SK-N-SH (cell line): ENCODE data around the gene NPTX1.

ENCODE experiments used
- CTCF ChIP-seq: fragments of 200-600 bp; sonication (generic); IDR thresholded peaks from 2 replicates; pipeline ENCODE4 v1.6.1; 2017; ENCODE audit warnings: antibody characterized with exemption, mild to moderate bottlenecking, moderate library complexity
- EZH2phosphoT487 ChIP-seq: fragments of 200-600 bp; sonication (generic); IDR thresholded peaks from 2 replicates; pipeline ENCODE4 v1.6.1; 2017; ENCODE audit warnings: low read depth, mixed run types, mild to moderate bottlenecking, antibody characterized with exemption, moderate library complexity, borderline replicate concordance
- FOXM1 ChIP-seq: IDR thresholded peaks from 2 replicates; pipeline ENCODE4 v1.4.0; 2012; ENCODE audit warnings: low read depth, mild to moderate bottlenecking
- MEF2A ChIP-seq: IDR thresholded peaks from 2 replicates; pipeline ENCODE4 v1.4.0; 2012; ENCODE audit warnings: low read depth, borderline replicate concordance
- POLR2AphosphoS5 ChIP-seq: IDR thresholded peaks from 2 replicates; pipeline ENCODE4 v1.6.1; 2012; ENCODE audit warnings: low read depth, low read length
- RCOR1 ChIP-seq: fragments of 150-350 bp; IDR thresholded peaks from 2 replicates; pipeline ENCODE4 v1.6.1; 2017; ENCODE audit warnings: antibody characterized with exemption, low read length
- RFX5 ChIP-seq: IDR thresholded peaks from 2 replicates; pipeline ENCODE4 v1.6.1; 2012; ENCODE audit warnings: mild to moderate bottlenecking, improper control_type of control experiment, low read length
- SIN3A ChIP-seq: IDR thresholded peaks from 2 replicates; pipeline ENCODE4 v1.6.1; 2012; ENCODE audit warnings: low read depth, mild to moderate bottlenecking, low read length, moderate library complexity, borderline replicate concordance
- ZBTB33 ChIP-seq: IDR thresholded peaks from 2 replicates; pipeline ENCODE4 v1.4.0; 2012; ENCODE audit warnings: low read depth, borderline replicate concordance
- TF ChIP-seq, protein P1 (sequence below): IDR thresholded peaks from 2 replicates; pipeline ENCODE4 v1.4.0; 2012; ENCODE audit warnings: low read depth

- TF ChIP-seq CTCF, result no peak
- TF ChIP-seq ZBTB33, result no peak
- TF ChIP-seq RFX5, result no peak
- no peak for TF ChIP-seq MEF2A
- TF ChIP-seq EZH2phosphoT487, result no peak
- no peak for TF ChIP-seq RCOR1
- TF ChIP-seq POLR2AphosphoS5, result no peak
- TF ChIP-seq FOXM1, result no peak
- TF ChIP-seq SIN3A, result no peak
- TF ChIP-seq, protein P1, sequence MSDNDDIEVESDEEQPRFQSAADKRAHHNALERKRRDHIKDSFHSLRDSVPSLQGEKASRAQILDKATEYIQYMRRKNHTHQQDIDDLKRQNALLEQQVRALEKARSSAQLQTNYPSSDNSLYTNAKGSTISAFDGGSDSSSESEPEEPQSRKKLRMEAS, result no peak
These were observed 26.1 kb upstream of the NPTX1 start for GRCh38 chr17:80502578-80502877.
